ENCODE data around the gene ELAVL3.

DNA sequence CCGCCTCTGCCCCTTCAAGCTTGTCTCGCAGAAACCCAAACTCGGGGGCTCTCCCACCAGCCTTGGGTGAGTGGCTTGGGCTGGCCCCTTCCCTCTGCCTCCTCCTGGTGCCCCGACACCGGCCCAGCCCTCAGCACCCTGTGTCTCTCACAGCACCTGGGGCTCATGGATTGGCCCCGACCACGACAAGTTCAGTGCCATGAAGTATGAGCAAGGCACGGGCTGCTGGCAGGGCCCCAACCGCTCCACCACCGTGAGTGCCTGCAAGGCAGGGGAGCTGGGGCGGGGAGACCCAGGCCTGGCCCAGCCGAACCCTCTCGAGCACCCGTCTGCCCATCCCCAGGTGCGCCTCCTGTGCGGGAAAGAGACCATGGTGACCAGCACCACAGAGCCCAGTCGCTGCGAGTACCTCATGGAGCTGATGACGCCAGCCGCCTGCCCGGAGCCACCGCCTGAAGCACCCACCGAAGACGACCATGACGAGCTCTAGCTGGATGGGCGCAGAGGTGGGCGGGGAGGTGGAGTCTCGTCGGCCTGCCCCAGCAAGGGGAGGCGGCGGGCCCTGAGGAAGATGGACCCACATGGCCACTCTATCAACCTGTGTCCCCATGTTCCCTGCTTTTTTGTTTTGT lies 31.8 kb downstream of the ELAVL3 start:
- TF ChIP-seq, protein P1, sequence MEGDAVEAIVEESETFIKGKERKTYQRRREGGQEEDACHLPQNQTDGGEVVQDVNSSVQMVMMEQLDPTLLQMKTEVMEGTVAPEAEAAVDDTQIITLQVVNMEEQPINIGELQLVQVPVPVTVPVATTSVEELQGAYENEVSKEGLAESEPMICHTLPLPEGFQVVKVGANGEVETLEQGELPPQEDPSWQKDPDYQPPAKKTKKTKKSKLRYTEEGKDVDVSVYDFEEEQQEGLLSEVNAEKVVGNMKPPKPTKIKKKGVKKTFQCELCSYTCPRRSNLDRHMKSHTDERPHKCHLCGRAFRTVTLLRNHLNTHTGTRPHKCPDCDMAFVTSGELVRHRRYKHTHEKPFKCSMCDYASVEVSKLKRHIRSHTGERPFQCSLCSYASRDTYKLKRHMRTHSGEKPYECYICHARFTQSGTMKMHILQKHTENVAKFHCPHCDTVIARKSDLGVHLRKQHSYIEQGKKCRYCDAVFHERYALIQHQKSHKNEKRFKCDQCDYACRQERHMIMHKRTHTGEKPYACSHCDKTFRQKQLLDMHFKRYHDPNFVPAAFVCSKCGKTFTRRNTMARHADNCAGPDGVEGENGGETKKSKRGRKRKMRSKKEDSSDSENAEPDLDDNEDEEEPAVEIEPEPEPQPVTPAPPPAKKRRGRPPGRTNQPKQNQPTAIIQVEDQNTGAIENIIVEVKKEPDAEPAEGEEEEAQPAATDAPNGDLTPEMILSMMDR (conservative IDR thresholded peaks at IDR 0.05; ENCODE audit: low read length) = no peak
- TF ChIP-seq EZH2phosphoT487 (IDR thresholded peaks at IDR 0.05; ENCODE audit: borderline replicate concordance) = no peak

Data from Loucy (cell line).